Left kidney (tissue), 2 donors: Measurements from ENCODE around the gene PPP4R3A. TPM values are rescaled to one million over a fixed set of nuclear protein-coding genes. Genes with fewer than 3 reads are reported as not detected.
"Not testable (repeated sequence)": the region's sequence is repeated elsewhere in the genome, so short reads cannot be mapped to it uniquely, and the experiment has no call there.

ENCODE experiments used
- DNase-seq: peaks from one replicate; pipeline ENCODE4 v3.0.0-alpha.2; 2013
- polyA plus RNA-seq: library from polyadenylated mRNA; unstranded; fragments of 120-200 nt; gene quantifications from one replicate; pipeline ENCODE4 v1.2.1, GENCODE V29; 2013; ENCODE audit not compliant: insufficient read length

PPP4R3A gene
- polyA plus RNA-seq, 1 donor: 136 TPM

DNA sequence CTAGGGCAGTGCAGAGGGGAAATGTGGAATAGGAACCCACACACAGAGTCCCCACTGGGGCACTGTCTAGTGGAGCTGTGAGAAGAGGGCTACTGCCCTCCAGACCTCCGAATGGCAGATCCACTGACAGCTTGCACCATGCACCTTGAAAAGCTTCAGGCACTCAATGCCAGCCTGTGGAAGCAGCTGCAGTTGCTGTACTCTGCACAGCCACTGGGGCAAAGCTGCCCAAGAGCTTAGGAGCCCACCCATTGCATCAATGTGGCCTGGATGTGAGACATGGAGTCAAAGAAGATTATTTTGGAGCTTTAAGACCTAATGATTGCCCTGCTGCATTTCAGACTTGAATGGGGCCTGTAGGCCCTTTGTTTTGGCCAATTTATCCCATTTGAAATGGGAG lies 70.8 kb downstream of the PPP4R3A start:
- DNase-seq: no peak

DNA sequence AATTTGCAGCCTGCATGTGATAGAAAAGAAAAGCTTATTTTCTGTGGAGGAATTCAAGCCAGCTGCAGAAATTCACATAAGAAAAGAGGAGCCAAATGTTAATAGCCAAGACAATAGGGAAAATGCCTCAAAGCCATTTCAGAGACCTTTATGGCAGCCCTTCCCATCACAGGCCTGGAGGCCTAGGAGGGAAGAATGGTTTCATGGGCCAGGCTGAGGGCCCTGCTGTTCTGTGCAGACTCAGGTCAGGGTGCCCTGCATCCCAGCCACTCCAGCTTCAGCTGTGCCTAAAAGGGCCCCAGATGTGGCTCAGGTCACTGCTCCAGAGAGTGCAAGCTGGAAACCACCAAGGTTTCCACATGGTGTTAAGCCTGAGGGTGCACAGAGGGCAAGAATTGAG lies 71.3 kb downstream of the PPP4R3A start:
- no peak for DNase-seq

DNA sequence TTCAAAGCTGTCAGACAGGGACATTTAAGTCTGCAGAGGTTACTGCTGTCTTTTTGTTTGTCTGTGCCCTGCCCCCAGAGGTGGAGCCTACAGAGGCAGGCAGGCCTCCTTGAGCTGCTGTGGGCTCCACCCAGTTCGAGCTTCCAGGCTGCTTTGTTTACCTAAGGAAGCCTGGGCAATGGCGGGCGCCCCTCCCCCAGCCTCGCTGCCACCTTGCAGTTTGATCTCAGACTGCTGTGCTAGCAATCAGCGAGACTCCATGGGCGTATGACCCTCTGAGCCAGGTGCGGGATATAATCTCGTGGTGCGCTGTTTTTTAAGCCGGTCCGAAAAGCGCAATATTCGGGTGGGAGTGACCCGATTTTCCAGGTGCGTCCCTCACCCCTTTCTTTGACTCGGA lies 73.8 kb downstream of the PPP4R3A start:
- DNase-seq: not testable (repeated sequence)

DNA sequence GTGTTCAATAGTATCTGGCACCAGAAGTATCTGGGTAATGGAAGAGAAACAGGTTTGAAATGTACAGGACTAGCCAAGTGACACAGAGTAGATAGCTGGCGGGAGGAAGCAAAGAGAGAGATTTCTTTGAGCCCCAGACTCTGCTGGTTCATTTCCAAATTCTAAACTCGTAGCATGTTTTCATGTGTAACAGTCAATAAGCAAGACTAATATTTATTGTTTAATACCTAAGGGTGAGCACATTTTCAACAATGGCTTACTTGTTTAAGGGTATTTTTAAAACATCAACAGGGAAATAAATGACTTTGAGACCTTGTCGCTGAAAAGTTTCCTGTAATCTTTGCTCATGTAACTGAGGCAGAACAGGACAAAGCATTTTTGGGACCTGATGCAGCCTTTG lies 80.7 kb downstream of the PPP4R3A start:
- no peak for DNase-seq

DNA sequence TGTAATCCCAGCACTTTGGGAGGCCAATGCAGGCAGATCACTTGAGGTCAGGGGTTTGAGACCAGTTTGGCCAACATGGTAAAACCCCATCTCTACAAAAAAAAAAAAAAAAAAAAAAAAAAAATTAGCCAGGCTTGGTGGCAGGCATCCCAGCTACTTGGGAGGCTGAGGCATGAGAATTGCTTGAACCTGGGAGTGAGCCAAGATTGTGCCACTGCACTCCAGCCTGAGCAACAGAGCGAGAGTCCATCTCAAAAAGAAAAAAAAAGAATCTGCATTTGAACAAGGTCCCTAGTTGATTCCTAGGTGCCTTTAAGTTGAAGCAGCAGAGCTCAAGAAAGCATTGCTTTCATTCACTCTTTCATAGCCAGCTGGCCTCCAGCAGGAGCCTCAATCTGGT lies 81.2 kb downstream of the PPP4R3A start:
- DNase-seq: not testable (repeated sequence)

DNA sequence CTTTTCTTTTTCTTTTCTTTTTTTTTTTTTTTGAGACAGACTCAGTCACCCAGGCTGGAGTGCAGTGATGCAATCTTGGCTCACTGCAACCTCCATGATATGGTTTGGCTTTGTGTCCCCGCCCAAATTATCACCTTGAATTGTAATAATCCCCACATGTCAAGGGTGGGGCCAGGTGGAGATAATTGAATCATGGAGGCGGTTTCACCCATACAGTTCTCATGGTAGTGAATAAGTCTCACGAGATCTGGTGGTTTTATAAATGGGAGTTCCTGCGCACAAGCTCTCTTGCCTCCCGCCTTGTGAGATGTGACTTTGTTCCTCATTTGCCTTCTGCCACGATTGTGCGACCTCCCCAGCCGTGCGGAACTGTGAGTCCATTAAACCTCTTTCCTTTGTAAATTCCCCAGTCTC lies 84.6 kb downstream of the PPP4R3A start:
- not testable (repeated sequence) for DNase-seq

DNA sequence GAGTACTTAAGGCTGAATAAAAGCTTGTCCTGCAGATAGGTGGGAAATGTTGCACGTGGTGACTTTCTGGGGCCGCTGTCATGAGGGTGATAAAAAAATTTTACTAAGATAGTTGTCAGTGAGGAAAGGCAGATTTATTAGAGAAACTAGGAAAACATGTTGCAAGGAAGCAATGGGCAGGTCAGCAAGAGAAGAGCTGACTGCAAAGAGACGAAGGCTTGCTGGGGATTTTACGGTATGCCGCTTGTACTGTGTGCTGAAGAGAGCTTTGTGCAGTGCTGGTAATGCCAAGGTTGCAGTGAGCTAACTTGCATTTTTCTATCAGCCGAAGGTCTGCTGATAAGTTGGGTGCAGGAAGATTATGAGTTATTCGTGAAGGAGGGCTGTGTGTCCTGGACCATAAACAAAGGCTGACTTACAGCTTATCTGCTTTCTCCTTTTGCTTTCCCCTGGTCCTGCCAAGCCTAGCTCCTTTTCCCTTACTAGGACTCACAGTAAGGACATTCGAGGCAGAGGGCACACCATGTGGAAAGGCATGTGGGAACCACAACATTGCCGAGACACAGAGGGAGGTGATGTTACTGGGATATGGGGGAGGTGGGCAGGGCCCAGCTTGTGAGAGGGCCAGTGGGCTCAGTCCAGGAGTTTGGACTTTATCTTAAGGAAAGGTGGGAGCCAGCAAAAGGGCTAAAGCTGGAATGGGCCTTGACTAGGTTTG lies 85.1 kb downstream of the PPP4R3A start:
- DNase-seq: no peak

DNA sequence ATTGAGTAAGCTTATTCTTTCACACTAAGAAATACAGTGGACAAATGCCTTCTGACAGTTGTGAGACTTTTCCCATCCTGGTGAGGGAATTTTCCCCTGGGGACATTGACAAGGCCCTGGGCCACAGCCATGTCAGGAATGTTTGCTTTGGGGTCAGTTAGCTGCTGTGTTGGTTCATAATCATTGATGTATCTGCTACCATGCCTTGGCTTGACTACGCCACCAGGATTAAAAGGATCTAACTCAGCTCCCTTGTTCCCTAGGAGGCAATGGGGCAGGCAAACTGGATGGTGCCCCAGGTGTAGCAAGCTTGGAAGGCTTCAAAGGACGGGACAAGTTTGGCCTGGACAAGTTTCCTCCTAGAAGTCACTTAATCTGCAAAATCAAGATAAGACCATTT lies 89.4 kb downstream of the PPP4R3A start:
- no peak for DNase-seq

DNA sequence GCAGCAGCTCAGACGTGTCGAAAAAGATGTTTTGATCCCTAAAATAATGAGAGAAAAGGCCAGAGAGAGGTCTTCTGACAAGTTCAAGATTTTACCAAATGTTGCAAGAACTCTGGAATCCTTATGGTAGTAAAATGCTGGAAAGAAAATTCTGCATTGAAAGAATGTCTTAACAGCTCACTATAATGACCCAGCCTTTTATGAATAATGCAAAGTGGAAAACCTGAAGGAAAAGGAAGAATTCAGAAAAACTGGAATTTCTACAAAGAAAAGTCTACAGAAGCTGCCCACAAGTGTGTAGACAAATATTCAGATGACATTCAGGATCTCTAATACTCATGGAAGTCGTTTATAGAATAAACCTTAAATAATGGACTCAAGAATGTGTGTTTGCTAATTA lies 90.7 kb downstream of the PPP4R3A start:
- no peak for DNase-seq

DNA sequence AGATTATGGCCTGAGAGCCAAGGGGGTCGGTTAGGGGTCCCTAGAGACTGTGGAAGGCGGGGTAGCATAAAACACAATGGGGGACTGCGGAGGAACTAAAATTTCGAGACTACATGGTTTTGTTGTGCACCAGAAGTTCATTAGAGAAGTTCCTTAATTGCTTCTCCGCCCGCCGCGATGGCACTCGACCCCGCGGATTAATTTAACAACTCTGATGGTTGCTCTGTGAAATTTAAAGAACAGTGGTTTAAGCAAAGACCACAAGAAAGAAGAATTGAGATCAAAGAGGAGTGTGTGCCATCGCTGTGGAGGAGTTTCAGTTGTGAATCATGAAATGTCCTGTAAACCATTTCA lies 91.1 kb downstream of the PPP4R3A start:
- no peak for DNase-seq

DNA sequence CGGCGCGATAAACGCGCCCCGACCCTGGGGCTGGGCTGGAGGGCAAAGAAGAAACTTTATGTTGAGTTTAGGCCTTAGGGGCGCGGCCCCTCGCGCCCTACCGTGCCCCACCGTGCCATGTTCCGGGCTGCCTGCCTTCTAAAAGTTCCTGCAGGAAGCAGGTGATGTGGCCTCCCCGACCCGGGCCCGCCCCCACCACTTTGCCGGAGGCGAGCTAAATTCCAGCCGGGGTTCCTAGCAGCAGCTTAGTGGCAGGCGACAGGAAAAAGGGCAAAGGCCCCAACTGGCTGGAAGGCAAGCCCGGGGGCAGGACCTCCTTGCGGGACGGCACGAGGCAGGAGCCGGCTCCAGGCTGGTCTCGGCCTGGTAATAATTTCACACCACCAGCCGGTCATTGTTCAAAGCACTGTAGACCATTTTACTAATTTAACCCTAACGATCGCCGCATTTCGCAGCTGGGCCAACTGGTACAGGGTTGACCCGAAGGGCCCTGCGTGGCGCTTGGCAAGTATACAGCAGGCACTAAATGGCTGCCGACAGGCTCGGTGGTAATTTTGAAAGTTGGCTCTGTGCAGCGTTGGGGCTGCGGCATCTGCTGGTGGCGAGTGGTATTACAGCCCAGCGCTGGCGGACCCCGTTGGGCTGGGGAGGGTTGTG lies 91.6 kb downstream of the PPP4R3A start:
- DNase-seq: no peak

DNA sequence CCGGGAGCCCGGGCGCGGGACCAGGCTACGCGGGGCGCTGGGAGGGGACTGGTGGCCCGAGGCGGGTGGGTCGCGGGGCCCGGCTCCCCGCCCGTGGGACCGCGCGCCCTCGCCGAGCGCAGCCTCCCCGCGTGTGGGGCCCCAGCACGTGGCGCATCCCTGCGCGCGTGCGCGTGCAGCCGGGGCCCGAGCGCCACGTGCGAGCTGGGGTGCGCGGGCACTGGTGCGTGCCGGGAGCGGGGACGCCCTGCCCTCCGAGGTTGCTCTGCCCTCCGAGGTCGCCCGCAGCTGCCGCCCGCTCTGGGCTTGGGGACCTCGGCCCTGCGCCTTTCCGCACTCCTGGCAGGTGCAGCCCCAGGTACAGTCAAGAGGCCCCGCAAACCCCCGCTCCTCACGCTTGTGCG lies 92.1 kb downstream of the PPP4R3A start:
- no peak for DNase-seq

DNA sequence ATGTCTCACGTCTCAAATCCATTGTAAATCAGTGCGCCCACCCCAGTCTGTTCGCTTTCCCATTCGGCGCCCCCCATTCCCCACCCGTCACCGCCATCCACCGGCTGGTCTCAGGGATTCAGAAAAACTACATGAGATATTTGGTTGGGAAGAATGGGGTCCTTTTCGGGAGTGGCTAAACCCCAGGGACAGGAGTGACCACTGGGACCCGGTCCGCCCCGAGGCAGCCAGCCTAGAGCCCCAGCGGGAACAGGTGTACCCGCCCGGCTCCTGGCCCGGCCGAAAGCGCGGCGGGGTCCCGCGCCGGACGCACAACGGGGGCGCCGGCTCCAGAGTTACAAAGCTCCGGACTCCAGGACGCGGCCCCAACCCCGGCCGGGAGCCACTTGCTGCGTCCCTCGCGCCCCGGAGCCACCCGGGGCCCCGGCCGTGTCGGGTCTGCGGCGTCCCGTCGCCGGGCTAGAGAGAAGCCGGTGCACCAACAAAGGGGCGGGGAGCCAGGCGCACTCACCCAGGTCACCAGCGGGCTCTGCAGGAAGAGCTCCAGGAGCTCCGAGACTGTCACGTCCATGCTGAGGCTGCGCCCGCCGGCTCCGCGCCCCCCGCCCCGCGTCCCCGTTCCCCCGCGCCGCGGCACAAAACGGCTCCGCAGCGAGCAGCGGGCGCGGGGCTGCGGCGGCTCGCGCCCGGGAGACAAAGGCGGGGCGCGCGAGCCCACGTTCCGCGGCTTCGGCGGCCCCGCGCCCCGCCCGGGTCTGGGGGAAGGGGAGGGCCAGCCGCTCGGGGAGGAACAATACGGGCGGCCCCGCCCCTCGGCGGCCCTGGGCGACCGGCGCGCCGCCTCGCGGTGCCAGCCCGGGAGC lies 92.8 kb downstream of the PPP4R3A start, which contains the start of gene CCDC88C:
Gene CCDC88C, minus strand, starts transcription at position 701 of the 863 bp plus-strand sequence. Its CDS starts 130 bp downstream, at position 571.
- DNase-seq: no peak

DNA sequence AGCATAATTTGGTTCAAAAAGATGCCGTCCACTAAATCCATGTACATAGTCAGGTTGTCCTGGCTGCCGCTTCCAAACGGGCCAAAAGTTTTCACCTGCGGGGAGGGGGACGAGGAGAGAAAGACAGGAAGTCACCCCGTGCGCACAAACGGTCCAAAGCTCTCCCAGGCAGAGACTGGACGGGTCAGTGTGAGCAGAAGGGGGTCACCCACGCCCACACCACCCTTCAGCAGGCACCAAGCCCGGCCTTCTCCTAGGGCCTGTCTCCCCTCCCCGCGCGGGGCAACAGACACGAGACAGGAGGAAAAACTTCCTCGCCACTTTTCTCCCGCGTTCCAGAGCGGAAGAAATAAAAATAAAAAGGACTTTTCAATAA lies 93.4 kb downstream of the PPP4R3A start:
- no peak for DNase-seq

DNA sequence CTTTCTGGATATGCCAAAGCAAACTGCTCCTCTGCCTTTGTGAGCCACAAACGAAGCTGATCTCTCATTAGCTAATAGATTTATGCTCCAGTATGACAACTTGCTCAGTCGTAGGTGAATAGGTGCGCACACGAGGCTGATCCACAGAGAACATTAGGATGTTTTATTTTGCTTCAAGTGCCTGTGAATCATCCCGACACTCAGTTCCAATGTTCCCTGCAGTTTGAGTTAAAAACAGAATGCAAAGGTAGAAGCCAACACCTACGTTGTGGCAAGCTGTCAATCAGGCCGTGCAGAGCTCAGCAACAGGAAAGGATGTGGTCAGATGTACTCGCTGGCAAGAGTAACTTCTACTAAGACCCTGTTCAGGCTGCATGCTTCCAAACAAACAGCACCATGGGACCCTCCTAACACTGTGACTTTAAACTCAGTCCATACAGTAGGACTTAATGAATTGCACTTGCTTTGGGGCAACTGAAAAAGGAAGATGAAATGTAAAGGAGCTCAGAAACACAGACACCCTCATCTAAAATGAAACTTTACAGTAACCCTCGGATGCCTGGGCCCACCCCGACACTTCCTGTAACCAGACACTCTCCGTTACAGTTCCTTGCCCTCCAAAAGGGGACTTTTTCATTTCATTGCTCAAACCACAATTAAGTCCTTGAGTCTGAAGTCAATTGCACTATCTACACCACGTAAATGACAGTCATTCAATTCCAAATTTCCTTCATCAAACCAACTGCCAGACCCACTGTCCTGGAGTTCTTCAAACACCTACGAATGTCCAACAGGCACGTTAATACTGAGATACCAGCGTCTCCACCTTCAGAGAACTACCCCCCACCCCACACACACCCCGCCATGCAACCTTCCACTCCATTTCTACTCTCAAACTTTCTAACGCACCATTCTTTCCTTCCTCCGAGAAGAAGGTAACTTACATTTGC lies 94.0 kb downstream of the PPP4R3A start:
- DNase-seq: no peak

DNA sequence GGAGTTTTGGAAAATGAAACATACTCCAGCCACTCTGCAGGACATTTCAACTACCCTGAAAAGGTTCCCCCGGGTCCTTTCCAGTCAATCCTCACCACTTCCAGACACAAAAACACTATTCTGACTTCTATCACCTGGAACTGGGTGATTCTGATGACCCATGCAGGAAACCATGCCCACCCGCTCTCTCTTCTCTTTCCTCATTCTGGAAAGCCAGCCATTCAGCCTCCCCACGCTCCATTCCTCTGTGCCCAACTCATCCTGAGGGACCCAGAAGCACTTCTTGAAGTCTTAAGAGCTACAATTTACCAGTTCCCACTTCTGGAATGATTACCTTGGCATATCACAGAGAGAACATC lies 95.7 kb downstream of the PPP4R3A start:
- DNase-seq: no peak

DNA sequence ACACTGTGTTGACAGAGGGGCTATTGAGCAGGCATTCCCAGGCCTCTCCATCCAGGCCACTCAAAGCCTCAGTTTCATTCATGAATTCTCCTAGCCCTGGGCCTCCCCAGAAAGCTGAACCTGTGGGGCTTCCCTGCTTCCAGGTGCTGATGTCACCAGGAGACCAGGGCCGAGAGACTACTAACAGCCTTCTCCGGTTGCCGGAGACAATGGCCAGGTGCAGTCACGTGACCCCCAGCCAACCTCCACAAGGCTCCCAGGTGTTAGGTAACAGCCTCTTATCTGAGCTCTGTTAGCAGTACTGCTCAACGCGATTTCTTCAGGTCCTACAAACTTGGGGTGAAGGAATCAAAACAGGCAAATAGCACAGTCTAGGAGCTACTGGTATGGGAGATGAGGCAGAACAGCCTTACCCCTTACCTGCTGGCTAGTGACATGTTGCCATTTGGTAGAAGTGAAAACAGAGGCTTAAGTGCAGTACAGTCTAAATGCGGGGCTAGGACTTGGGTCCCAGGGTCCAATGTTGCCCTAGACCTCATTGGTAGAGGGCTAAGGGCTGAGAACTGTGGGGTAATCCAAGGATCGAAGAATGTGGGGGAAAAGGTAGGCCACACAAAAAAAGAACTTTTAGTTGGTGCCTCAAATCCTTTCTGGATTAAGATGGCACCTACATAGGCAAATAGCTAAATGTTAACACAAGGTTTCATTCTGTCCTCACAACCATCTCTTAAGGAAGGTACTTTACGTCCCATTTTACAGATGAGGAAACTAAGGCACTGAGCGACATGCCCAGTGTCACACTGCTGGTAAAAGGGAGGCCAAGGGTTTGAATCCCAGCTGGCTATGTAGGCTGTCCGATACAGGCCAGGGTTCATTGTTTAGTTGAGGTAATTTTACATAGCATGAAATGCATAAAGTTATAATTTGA lies 96.3 kb downstream of the PPP4R3A start:
- DNase-seq: no peak

DNA sequence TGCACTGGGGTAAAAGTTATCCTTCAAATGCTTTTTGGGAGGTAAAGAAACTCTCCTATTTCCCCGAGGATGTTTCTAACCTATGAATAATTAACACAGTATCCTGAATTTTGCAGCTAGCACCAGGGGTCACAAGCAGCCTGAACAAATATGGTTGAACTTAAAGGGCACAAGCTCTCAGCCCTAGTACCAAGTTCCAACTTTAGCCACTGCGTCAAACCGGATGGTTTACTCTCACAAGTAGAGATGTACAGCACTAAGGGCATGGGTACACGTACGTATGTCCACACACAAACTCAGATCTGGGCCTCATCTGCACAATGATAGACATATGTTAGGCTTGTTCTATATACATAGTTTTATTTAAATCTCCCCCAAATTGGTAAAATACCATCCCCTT lies 97.2 kb downstream of the PPP4R3A start:
- no peak for DNase-seq

DNA sequence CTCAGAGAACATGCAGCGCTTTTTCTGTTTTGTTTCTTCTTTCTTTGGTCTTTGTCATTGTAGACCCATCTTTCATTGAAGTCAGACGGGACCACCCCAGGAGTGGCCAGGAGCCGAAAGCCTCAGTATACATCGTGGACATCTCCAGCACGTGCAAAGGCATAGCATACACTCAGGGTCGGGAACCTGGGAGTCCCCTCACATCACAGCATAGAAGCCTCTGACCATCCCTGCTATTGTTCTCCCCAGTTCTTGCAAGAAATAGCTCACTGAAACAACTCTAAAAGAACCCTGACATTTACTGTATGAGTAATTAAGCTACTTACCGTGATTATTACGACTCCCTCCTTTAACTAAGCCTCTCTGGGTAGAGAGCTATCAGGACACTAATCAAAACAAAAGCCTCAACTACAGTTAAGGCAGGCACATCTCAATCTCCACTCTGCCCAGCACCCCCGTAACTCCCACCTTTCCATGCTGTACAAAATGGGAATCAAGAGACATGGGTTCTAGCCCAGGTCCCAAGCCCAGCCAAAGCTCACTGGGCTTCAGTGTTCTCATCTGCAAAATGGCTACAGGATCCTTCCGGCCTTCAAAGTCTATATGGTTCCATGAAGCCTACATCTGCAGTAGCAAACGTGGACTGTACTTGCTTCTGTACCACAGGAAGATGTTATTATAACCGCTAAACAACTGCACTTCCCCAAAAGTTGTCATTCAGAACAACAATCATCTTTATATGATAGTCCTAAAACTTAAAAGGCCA lies 99.2 kb downstream of the PPP4R3A start:
- no peak for DNase-seq
